ENCODE results near the gene COA6. TPM values are rescaled to one million over a fixed set of nuclear protein-coding genes. Genes with fewer than 3 reads are reported as not detected.

The COA6 gene
- total and polyA plus RNA-seq, 8 donors = 8.1 to 167 (median 52.3) TPM

GRCh38 chr1:234405676-234406075 is 32.4 kb downstream of the COA6 start:
- Histone ChIP-seq H3K27ac (no peak overlapping the region), H3K36me3 (peaks cover 9 to 37% (median 32%) of the 10 kb centered on the region in 4 donors), H3K9me3 (no peaks in the 10 kb centered on the region), H3K27me3 (no peaks in the 10 kb centered on the region), H3K4me1 (peaks cover 0 to 7% (median 0%) of the 10 kb centered on the region in 4 donors), H3K4me3 (no peak overlapping the region)
- intact Hi-C loops (cut with DNase I; ENCODE audit: low total_unique reads) = no loop called here
- WGBS, 5 donors = 69 to 87% (median 85%) methylated on average over 6 of the region's 6 CpGs
- DNase-seq = no peak
- TF ChIP-seq POLR2AphosphoS5 (IDR thresholded peaks at IDR 0.05) (no peak), EP300 (IDR thresholded peaks at IDR 0.05) (no peak), POLR2A (IDR thresholded peaks at IDR 0.05) (no peak), CTCF (IDR thresholded peaks at IDR 0.05) (no peak)

- TF ChIP-seq POLR2AphosphoS5 (IDR thresholded peaks at IDR 0.05) (no peak), POLR2A (IDR thresholded peaks at IDR 0.05) (no peak), EP300 (IDR thresholded peaks at IDR 0.05) (no peak), CTCF (IDR thresholded peaks at IDR 0.05) (no peak)
- DNase-seq = no peak
- Histone ChIP-seq H3K9me3 (no peaks in the 10 kb centered on the region), H3K27me3 (no peaks in the 10 kb centered on the region), H3K36me3 (peaks cover 9 to 38% (median 34%) of the 10 kb centered on the region in 4 donors), H3K4me1 (no peaks in the 10 kb centered on the region), H3K27ac (no peak overlapping the region), H3K4me3 (no peak overlapping the region)
- 94 to 95% (median 94%) methylated on average over 4 of the region's 4 CpGs for WGBS, 5 donors
- intact Hi-C loops (cut with DNase I; ENCODE audit: low total_unique reads) = no loop called here
Measured at GRCh38 chr1:234406871-234407270, 33.6 kb downstream of the COA6 start.

- Histone ChIP-seq H3K27ac (no peak overlapping the region), H3K4me1 (no peaks in the 10 kb centered on the region), H3K9me3 (no peaks in the 10 kb centered on the region), H3K36me3 (peaks cover 9 to 56% (median 50%) of the 10 kb centered on the region in 4 donors), H3K27me3 (no peaks in the 10 kb centered on the region), H3K4me3 (no peak overlapping the region)
- 91 to 95% (median 93%) methylated on average over 9 of the region's 9 CpGs for WGBS, 5 donors
- TF ChIP-seq EP300 (IDR thresholded peaks at IDR 0.05) = no peak
- TF ChIP-seq CTCF (IDR thresholded peaks at IDR 0.05) = no peak
- TF ChIP-seq POLR2A (IDR thresholded peaks at IDR 0.05) = no peak
- TF ChIP-seq POLR2AphosphoS5 (IDR thresholded peaks at IDR 0.05) = no peak
- peak in 1 of 2 donors; percentile 19 for DNase-seq
- intact Hi-C loops (cut with DNase I; ENCODE audit: low total_unique reads) = no loop called here
Measured at GRCh38 chr1:234408757-234409156, 35.5 kb downstream of the COA6 start.

- intact Hi-C loops (cut with DNase I; ENCODE audit: low total_unique reads) = no loop called here
- Histone ChIP-seq H3K9me3 (no peaks in the 10 kb centered on the region), H3K27ac (no peak overlapping the region), H3K4me1 (no peaks in the 10 kb centered on the region), H3K4me3 (no peak overlapping the region), H3K27me3 (no peaks in the 10 kb centered on the region), H3K36me3 (peaks cover 9 to 60% (median 55%) of the 10 kb centered on the region in 4 donors)
- TF ChIP-seq CTCF (IDR thresholded peaks at IDR 0.05) (no peak), POLR2A (IDR thresholded peaks at IDR 0.05) (no peak), EP300 (IDR thresholded peaks at IDR 0.05) (no peak), POLR2AphosphoS5 (IDR thresholded peaks at IDR 0.05) (no peak)
- WGBS, 5 donors = 72 to 82% (median 79%) methylated on average over 5 of the region's 5 CpGs
- DNase-seq = peak in 1 of 2 donors; percentile 11
Measured at GRCh38 chr1:234409328-234409727, 36.1 kb downstream of the COA6 start.

Measured in stomach (tissue), 9 donors.